HG03196 (cell line): Measurements from ENCODE around the gene RAD9A.

Source experiments
- ATAC-seq: cut with Tn5 transposase; IDR thresholded peaks from one replicate; pipeline ENCODE4 v1.9.1; 2021; ENCODE audit not compliant: unreplicated experiment

The RAD9A gene

GRCh38 chr11:67438158-67438902 is 46.5 kb downstream of the RAD9A start:
- no peak for ATAC-seq

- no peak for ATAC-seq
Measured at GRCh38 chr11:67439321-67440228, 47.8 kb downstream of the RAD9A start.

GRCh38 chr11:67440229-67441097 is 48.7 kb downstream of the RAD9A start:
- no peak for ATAC-seq

GRCh38 chr11:67441098-67441563 is 49.3 kb downstream of the RAD9A start:
- ATAC-seq, result no peak

- no peak for ATAC-seq
Measured at GRCh38 chr11:67441731-67442351, 50.1 kb downstream of the RAD9A start.

- no peak for ATAC-seq
Measured at GRCh38 chr11:67442504-67443404, 51.0 kb downstream of the RAD9A start.

GRCh38 chr11:67445515-67445914 is 53.7 kb downstream of the RAD9A start:
- no peak for ATAC-seq
